Cerebellar nuclear complex (tissue), 1 donor: ENCODE data around the gene DDX5.

Source experiments
- DNase-seq, 2 experiments: peaks; one replicate each; lab custom pipeline; 2025; lab: John Stamatoyannopoulos, UW

The DDX5 gene

GRCh38 chr17:64506201-64506575 lies at the start of gene DDX5:
Gene DDX5, minus strand, starts transcription at chr17:64506289. Its CDS starts 170 bp downstream, at chr17:64506119.
- peak; percentile 74 to 91 for DNase-seq

- no peak for DNase-seq
Observed at GRCh38 chr17:64555281-64555680, 49.2 kb upstream of the DDX5 start.

GRCh38 chr17:64554028-64554637 lies 48.0 kb upstream of the DDX5 start:
- no peak for DNase-seq

- no peak for DNase-seq
Observed at GRCh38 chr17:64551461-64551860, 45.4 kb upstream of the DDX5 start.

GRCh38 chr17:64547319-64547718 lies 41.2 kb upstream of the DDX5 start:
- DNase-seq = peak in 1 of 2 experiments; percentile 32

GRCh38 chr17:64546716-64547115 lies 40.6 kb upstream of the DDX5 start:
- DNase-seq = peak; percentile 66 to 90

GRCh38 chr17:64544742-64545141 lies 38.7 kb upstream of the DDX5 start:
- DNase-seq = no peak

GRCh38 chr17:64540118-64540776 lies 34.2 kb upstream of the DDX5 start:
- DNase-seq = no peak

GRCh38 chr17:64538508-64539130 lies 32.5 kb upstream of the DDX5 start:
- no peak for DNase-seq

- no peak for DNase-seq
Observed at GRCh38 chr17:64537488-64537887, 31.4 kb upstream of the DDX5 start.

GRCh38 chr17:64536913-64537312 lies 30.8 kb upstream of the DDX5 start:
- no peak for DNase-seq

GRCh38 chr17:64535357-64535756 lies 29.3 kb upstream of the DDX5 start:
- DNase-seq = no peak

GRCh38 chr17:64534187-64534586 lies 28.1 kb upstream of the DDX5 start:
- DNase-seq = no peak

- no peak for DNase-seq
Observed at GRCh38 chr17:64533784-64534183, 27.7 kb upstream of the DDX5 start.

- DNase-seq = no peak
Observed at GRCh38 chr17:64532409-64532808, 26.3 kb upstream of the DDX5 start.

GRCh38 chr17:64531955-64532371 lies 25.9 kb upstream of the DDX5 start:
- no peak for DNase-seq

- no peak for DNase-seq
Observed at GRCh38 chr17:64529221-64529620, 23.1 kb upstream of the DDX5 start.

- no peak for DNase-seq
Observed at GRCh38 chr17:64527914-64528313, 21.8 kb upstream of the DDX5 start.

GRCh38 chr17:64520359-64520758 lies 14.3 kb upstream of the DDX5 start:
- DNase-seq = no peak

- no peak for DNase-seq
Observed at GRCh38 chr17:64519601-64520000, 13.5 kb upstream of the DDX5 start.

GRCh38 chr17:64515829-64516228 lies 9.7 kb upstream of the DDX5 start:
- DNase-seq = no peak

- DNase-seq = no peak
Observed at GRCh38 chr17:64515419-64515818, 9.3 kb upstream of the DDX5 start.

- no peak for DNase-seq
Observed at GRCh38 chr17:64509179-64509578, 3.1 kb upstream of the DDX5 start.
